ENCODE results near the gene KRTAP13-4. TPM values are rescaled to one million over a fixed set of nuclear protein-coding genes. Genes with fewer than 3 reads are reported as not detected.

Gene KRTAP13-4, protein sequence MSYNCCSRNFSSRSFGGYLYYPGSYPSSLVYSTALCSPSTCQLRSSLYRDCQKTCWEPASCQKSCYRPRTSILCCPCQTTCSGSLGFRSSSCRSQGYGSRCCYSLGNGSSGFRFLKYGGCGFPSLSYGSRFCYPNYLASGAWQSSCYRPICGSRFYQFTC
- total RNA-seq (not detected), polyA plus RNA-seq (not detected)
- long read RNA-seq, donor 1, result 0 reads
- long read RNA-seq, donor 2, result 0 reads
- long read RNA-seq, donor 3, result 0 reads

DNA sequence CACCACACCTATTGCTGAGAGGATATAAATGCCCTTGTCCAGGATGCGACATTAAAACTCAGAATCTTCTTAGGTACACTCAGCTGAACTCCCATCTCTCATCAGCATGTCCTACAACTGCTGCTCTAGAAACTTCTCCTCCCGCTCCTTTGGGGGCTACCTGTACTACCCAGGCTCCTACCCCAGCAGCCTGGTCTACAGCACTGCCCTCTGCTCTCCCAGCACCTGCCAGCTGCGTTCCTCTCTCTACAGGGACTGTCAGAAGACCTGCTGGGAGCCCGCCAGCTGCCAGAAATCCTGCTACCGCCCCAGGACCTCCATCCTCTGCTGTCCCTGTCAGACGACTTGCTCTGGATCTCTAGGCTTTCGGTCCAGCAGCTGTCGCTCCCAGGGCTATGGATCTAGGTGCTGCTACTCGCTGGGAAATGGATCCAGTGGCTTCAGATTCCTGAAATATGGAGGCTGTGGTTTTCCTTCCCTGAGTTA, at the start of gene KRTAP13-4:
TSS of gene KRTAP13-4 (plus strand) at position 51 of the 486 bp plus-strand sequence. CDS start at position 107, 56 bp downstream.
- no peaks in the 10 kb centered on the region for H3K4me1 ChIP-seq
- intact Hi-C loops (cut with DNase I), result loop anchor here in 2 of 10 donors (5.0 to 10.0 kb wide), 2 partner anchors 85 to 88 kb away; partner anchors contain the start of gene KRTAP23-1 (in 1 of the 2)
- ATAC-seq (no peak), DNase-seq (peak in 1 of 5 donors; percentile 33)
- 76 to 79% (median 79%) methylated on average over 8 to 9 of the region's 9 CpGs for WGBS, 4 donors
- H3K9me3 ChIP-seq, result no peaks in the 10 kb centered on the region
- no peaks in the 10 kb centered on the region for H3K27me3 ChIP-seq
- H3K36me3 ChIP-seq, result no peaks in the 10 kb centered on the region
- no peak within 1 kb of the TSS for H3K4me3 ChIP-seq
- TF ChIP-seq POLR2A (IDR thresholded peaks at IDR 0.05), result no peak
- TF ChIP-seq, protein P1, sequence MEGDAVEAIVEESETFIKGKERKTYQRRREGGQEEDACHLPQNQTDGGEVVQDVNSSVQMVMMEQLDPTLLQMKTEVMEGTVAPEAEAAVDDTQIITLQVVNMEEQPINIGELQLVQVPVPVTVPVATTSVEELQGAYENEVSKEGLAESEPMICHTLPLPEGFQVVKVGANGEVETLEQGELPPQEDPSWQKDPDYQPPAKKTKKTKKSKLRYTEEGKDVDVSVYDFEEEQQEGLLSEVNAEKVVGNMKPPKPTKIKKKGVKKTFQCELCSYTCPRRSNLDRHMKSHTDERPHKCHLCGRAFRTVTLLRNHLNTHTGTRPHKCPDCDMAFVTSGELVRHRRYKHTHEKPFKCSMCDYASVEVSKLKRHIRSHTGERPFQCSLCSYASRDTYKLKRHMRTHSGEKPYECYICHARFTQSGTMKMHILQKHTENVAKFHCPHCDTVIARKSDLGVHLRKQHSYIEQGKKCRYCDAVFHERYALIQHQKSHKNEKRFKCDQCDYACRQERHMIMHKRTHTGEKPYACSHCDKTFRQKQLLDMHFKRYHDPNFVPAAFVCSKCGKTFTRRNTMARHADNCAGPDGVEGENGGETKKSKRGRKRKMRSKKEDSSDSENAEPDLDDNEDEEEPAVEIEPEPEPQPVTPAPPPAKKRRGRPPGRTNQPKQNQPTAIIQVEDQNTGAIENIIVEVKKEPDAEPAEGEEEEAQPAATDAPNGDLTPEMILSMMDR (IDR thresholded peaks at IDR 0.05), result no peak
- no peak within 1 kb of the TSS for H3K27ac ChIP-seq

DNA sequence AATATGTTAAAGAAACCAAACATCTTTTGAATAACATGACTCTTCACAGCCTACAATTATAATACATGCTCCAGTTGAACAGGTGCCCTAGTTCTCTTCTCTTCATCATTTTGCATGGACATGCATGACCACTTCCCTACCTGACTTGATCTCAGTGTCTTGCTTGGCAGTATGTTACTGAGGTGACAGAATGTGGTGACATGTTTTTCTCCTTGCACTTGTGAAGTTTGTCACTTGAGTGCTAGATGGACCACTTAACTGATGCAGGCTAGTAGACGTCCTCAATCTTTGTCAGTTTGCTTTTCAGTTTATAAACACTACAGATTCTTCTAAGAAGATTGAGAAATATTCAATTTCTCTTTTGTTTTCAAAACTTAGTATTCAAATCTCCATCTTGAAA, 47.8 kb upstream of the KRTAP13-4 start:
- WGBS, 4 donors, result 27 to 39% (median 32%) methylated on average over 1 of the region's 1 CpG
- no peaks in the 10 kb centered on the region for H3K4me1 ChIP-seq
- TF ChIP-seq POLR2A (IDR thresholded peaks at IDR 0.05), result no peak
- TF ChIP-seq, protein P1 (IDR thresholded peaks at IDR 0.05), result no peak
- no peak for ATAC-seq
- intact Hi-C loops (cut with DNase I), result no loop called here
- no peak overlapping the region for H3K4me3 ChIP-seq
- no peaks in the 10 kb centered on the region for H3K36me3 ChIP-seq
- H3K27me3 ChIP-seq, result no peaks in the 10 kb centered on the region
- no peaks in the 10 kb centered on the region for H3K9me3 ChIP-seq
- DNase-seq, result no peak
- no peak overlapping the region for H3K27ac ChIP-seq

DNA sequence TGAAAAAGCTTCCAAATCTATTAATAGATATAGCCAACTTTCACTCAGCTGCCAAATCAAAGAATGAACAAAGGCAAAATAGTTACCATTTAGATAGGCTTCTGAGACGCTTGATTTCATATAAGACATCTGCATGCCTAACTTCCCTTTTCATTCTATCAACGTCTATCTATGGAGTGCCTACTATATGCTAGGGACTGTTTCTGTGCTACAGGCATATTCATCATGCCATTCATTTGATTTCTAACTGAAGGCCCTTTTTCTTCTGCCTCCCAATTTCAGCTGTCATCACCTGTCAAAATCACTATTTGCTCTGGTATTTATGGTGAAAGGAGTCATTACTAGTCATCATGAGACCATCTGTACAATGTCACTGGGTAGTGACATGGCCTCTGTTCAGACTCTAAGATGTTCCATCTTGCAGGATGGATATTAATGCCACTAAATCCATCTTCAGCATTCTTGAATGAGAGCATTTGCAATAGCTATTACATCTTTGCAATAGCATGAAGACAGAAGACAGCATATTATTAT, 38.5 kb upstream of the KRTAP13-4 start:
- Histone ChIP-seq H3K4me3 (no peak overlapping the region), H3K4me1 (peaks cover 0 to 9% (median 0%) of the 10 kb centered on the region in 12 donors), H3K27ac (no peak overlapping the region), H3K9me3 (peaks cover 0 to 20% (median 2%) of the 10 kb centered on the region in 12 donors), H3K27me3 (no peaks in the 10 kb centered on the region), H3K36me3 (no peaks in the 10 kb centered on the region)
- TF ChIP-seq POLR2A (IDR thresholded peaks at IDR 0.05), result no peak
- TF ChIP-seq, protein P1 (IDR thresholded peaks at IDR 0.05), result no peak
- intact Hi-C loops (cut with DNase I), result no loop called here
- no peak for DNase-seq
- 23 to 32% (median 24%) methylated on average over 2 of the region's 2 CpGs for WGBS, 4 donors
- ATAC-seq, result peak in 3 of 4 donors; percentile 13 to 67 (median 58)

DNA sequence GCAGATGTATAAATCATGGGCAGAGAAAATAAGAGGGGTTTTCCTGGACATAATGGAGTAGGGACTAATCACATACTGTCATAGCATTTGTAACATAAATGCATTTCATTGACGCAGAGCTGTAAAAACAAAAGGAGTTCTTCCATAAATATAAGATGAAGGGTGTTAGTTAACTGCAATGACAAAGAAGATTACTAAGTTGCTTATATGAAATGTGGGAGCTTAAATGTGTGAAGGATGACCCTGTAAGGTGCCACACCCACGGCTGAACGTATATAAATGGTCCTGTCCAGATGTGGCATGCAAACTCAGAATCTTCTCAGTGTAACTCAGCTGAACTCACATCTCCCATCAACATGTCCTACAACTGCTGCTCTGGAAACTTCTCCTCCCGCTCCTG, 34.3 kb upstream of the KRTAP13-4 start, which contains the start of gene KRTAP13-1:
TSS of gene KRTAP13-1 (plus strand) at position 301 of the 400 bp plus-strand sequence. CDS start at position 357, 56 bp downstream.
- Histone ChIP-seq H3K9me3 (peaks cover 0 to 10% (median 1%) of the 10 kb centered on the region in 12 donors), H3K36me3 (no peaks in the 10 kb centered on the region), H3K4me1 (peaks cover 0 to 9% (median 0%) of the 10 kb centered on the region in 12 donors), H3K27ac (no peak within 1 kb of the TSS), H3K27me3 (no peaks in the 10 kb centered on the region), H3K4me3 (no peak within 1 kb of the TSS)
- ATAC-seq (no peak), DNase-seq (no peak)
- intact Hi-C loops (cut with DNase I), result no loop called here
- no peak for TF ChIP-seq POLR2A (IDR thresholded peaks at IDR 0.05)
- TF ChIP-seq, protein P1 (IDR thresholded peaks at IDR 0.05), result no peak
- WGBS, 4 donors, result 72 to 86% (median 79%) methylated on average over 4 of the region's 4 CpGs

All from heart left ventricle (tissue), 16 donors.